Nephron (organoid): ENCODE results near the gene ELOB.

Experiments
- H3K27ac Mint-ChIP-seq, 3 experiments: 2 replicates each; pipeline ENCODE4 v1.8.0; 2020; ENCODE audit warnings: mixed read lengths in 3 of 3, mild to moderate bottlenecking in 2 of 3, moderate library complexity in 1 of 3
- H3K27me3 Mint-ChIP-seq: 2 replicates; pipeline ENCODE4 v1.8.0; 2021; ENCODE audit warnings: low read depth, mild to moderate bottlenecking, moderate library complexity, mixed read lengths
- H3K36me3 Mint-ChIP-seq: 2 replicates; pipeline ENCODE4 v1.8.0; 2020; ENCODE audit warnings: low read depth, mixed read lengths
- H3K4me1 Mint-ChIP-seq: 2 replicates; pipeline ENCODE4 v1.8.0; 2020; ENCODE audit warnings: mixed read lengths
- H3K4me3 Mint-ChIP-seq, 3 experiments: 2 replicates each; pipeline ENCODE4 v1.8.0; 2020; ENCODE audit warnings: mild to moderate bottlenecking in 3 of 3, mixed read lengths in 3 of 3, moderate library complexity in 2 of 3
- H3K9me3 Mint-ChIP-seq: 2 replicates; pipeline ENCODE4 v1.8.0; 2020; ENCODE audit warnings: mixed read lengths
- CTCF ChIP-seq, 3 experiments: fragments of 200-600 bp; sonication (generic); IDR thresholded peaks; one replicate each; pipeline ENCODE4 v1.5.0; 2021; ENCODE audit warnings: antibody characterized with exemption in 3 of 3; ENCODE audit not compliant: unreplicated experiment in 3 of 3

ELOB gene

GRCh38 chr16:2821487-2822157, 44.5 kb upstream of the ELOB start:
- Mint-ChIP-seq H3K27ac (no peak overlapping the region), H3K36me3 (no peaks in the 10 kb centered on the region), H3K27me3 (peaks cover 10% of the 10 kb centered on the region), H3K9me3 (no peaks in the 10 kb centered on the region), H3K4me3 (no peak overlapping the region), H3K4me1 (no peaks in the 10 kb centered on the region)
- no peak for TF ChIP-seq CTCF (IDR thresholded peaks at IDR 0.05; ENCODE audit: unreplicated experiment in 3 of 3)

- no peaks in the 10 kb centered on the region for H3K4me1 Mint-ChIP-seq
- H3K27me3 Mint-ChIP-seq, result peaks cover 6% of the 10 kb centered on the region
- TF ChIP-seq CTCF (IDR thresholded peaks at IDR 0.05; ENCODE audit: unreplicated experiment in 3 of 3), result no peak
Observed at GRCh38 chr16:2820836-2821486, 43.9 kb upstream of the ELOB start.

GRCh38 chr16:2819939-2820835, 43.1 kb upstream of the ELOB start:
- TF ChIP-seq CTCF (IDR thresholded peaks at IDR 0.05; ENCODE audit: unreplicated experiment in 3 of 3), result no peak
- Mint-ChIP-seq H3K27ac (no peak overlapping the region), H3K4me3 (no peak overlapping the region), H3K9me3 (no peaks in the 10 kb centered on the region), H3K4me1 (no peaks in the 10 kb centered on the region), H3K27me3 (peaks cover 4% of the 10 kb centered on the region), H3K36me3 (no peaks in the 10 kb centered on the region)

More at GRCh38 chr16:2820836-2821486, 43.9 kb upstream of the ELOB start:
- Mint-ChIP-seq H3K4me3 (no peak overlapping the region), H3K27ac (no peak overlapping the region), H3K9me3 (no peaks in the 10 kb centered on the region), H3K36me3 (no peaks in the 10 kb centered on the region)

GRCh38 chr16:2819179-2819938, 42.3 kb upstream of the ELOB start:
- H3K4me1 Mint-ChIP-seq, result no peaks in the 10 kb centered on the region
- H3K27ac Mint-ChIP-seq, result no peak overlapping the region
- peaks cover 4% of the 10 kb centered on the region for H3K27me3 Mint-ChIP-seq
- H3K36me3 Mint-ChIP-seq, result no peaks in the 10 kb centered on the region
- no peaks in the 10 kb centered on the region for H3K9me3 Mint-ChIP-seq
- no peak for TF ChIP-seq CTCF (IDR thresholded peaks at IDR 0.05; ENCODE audit: unreplicated experiment in 3 of 3)
- H3K4me3 Mint-ChIP-seq, result no peak overlapping the region

- no peaks in the 10 kb centered on the region for H3K36me3 Mint-ChIP-seq
- no peak overlapping the region for H3K27ac Mint-ChIP-seq
- peaks cover 4% of the 10 kb centered on the region for H3K27me3 Mint-ChIP-seq
- H3K9me3 Mint-ChIP-seq, result no peaks in the 10 kb centered on the region
- H3K4me3 Mint-ChIP-seq, result no peak overlapping the region
- TF ChIP-seq CTCF (IDR thresholded peaks at IDR 0.05; ENCODE audit: unreplicated experiment in 3 of 3), result no peak
- no peaks in the 10 kb centered on the region for H3K4me1 Mint-ChIP-seq
Observed at GRCh38 chr16:2818272-2818876, 41.3 kb upstream of the ELOB start.
